Natural killer cell treated with Interleukin-12 subunit alpha and Interleukin-12 subunit beta and Interleukin-15 and Interleukin-18, amount 100 ng/mL, for 72 hours (primary cell): ENCODE data around the gene TMEM240. TPM values are rescaled to one million over a fixed set of nuclear protein-coding genes. Genes with fewer than 3 reads are reported as not detected.

Experiments
- ATAC-seq, 2 donors: fragments of 150-1000 bp; cut with Tn5 transposase in 1 of 2; sonication (Bioruptor Pico), chemical (Tn5 transposase) in 1 of 2; 2 replicates each; pipeline ENCODE4 v1.10.0; 2021
- DNase-seq: peaks from one replicate; pipeline ENCODE4 v3.0.0; 2022; ENCODE audit warnings: low spot score
- H3K27ac Mint-ChIP-seq, 2 donors: 1 replicate in 1 of 2; 2 replicates in 1 of 2; pipeline ENCODE4 v1.8.0; 2022; ENCODE audit warnings: mixed read lengths in 2 of 2, mild to moderate bottlenecking in 1 of 2, moderate library complexity in 1 of 2
- H3K27me3 Mint-ChIP-seq, 2 donors: 1 replicate in 1 of 2; 2 replicates in 1 of 2; pipeline ENCODE4 v1.8.0; 2022; ENCODE audit warnings: mixed read lengths in 2 of 2
- H3K36me3 Mint-ChIP-seq: one replicate; pipeline ENCODE4 v1.8.0; 2022; ENCODE audit warnings: mixed read lengths
- H3K4me1 Mint-ChIP-seq, 2 donors: 1 replicate in 1 of 2; 2 replicates in 1 of 2; pipeline ENCODE4 v1.8.0; 2022; ENCODE audit warnings: low read depth in 2 of 2, mixed read lengths in 2 of 2, mild to moderate bottlenecking in 1 of 2
- H3K4me3 Mint-ChIP-seq: one replicate; pipeline ENCODE4 v1.8.0; 2022; ENCODE audit warnings: mixed read lengths
- H3K9me3 Mint-ChIP-seq: 2 replicates; pipeline ENCODE4 v1.8.0; 2022; ENCODE audit warnings: mixed read lengths
- total RNA-seq, 2 donors: library from RNA; stranded (reverse); gene quantifications; one replicate each; pipeline ENCODE4 v1.2.3, GENCODE V29; 2022

Gene TMEM240
- total RNA-seq, result 1 to 10 TPM in 1 of 2 donors, not detected in 1; 1.6 TPM

- Mint-ChIP-seq H3K27me3 (no peaks in the 10 kb centered on the region), H3K4me3 (no peak within 1 kb of the TSS), H3K27ac (no peak within 1 kb of the TSS), H3K4me1 (no peaks in the 10 kb centered on the region), H3K9me3 (no peaks in the 10 kb centered on the region), H3K36me3 (no peaks in the 10 kb centered on the region)
- ATAC-seq (peak; percentile 46 to 52), DNase-seq (no peak)
Measured at GRCh38 chr1:1540090-1540817, at the start of gene TMEM240. TSS of gene TMEM240 (minus strand) at chr1:1540624. CDS start at chr1:1540346, 278 bp downstream.

GRCh38 chr1:1583347-1584010, 43.1 kb upstream of the TMEM240 start:
- Mint-ChIP-seq H3K4me1 (no peaks in the 10 kb centered on the region), H3K36me3 (no peaks in the 10 kb centered on the region), H3K27ac (no peak overlapping the region), H3K27me3 (peaks cover 5 to 11% of the 10 kb centered on the region in 2 donors), H3K9me3 (no peaks in the 10 kb centered on the region), H3K4me3 (no peak overlapping the region)
- peak; percentile 38 to 64 for ATAC-seq
- DNase-seq, result no peak

- DNase-seq, result no peak
- no peaks in the 10 kb centered on the region for H3K4me1 Mint-ChIP-seq
- no peak overlapping the region for H3K27ac Mint-ChIP-seq
- H3K4me3 Mint-ChIP-seq, result no peak overlapping the region
- peaks cover 5 to 11% of the 10 kb centered on the region in 2 donors for H3K27me3 Mint-ChIP-seq
- H3K36me3 Mint-ChIP-seq, result no peaks in the 10 kb centered on the region
- ATAC-seq, result no peak
- no peaks in the 10 kb centered on the region for H3K9me3 Mint-ChIP-seq
Measured at GRCh38 chr1:1582585-1583346, 42.3 kb upstream of the TMEM240 start.

GRCh38 chr1:1578371-1578940, 38.0 kb upstream of the TMEM240 start:
- Mint-ChIP-seq H3K4me1 (peaks cover 10 to 11% of the 10 kb centered on the region in 2 donors), H3K4me3 (no peak overlapping the region), H3K27ac (no peak overlapping the region), H3K9me3 (no peaks in the 10 kb centered on the region), H3K27me3 (peaks cover 5 to 11% of the 10 kb centered on the region in 2 donors), H3K36me3 (peaks cover 6% of the 10 kb centered on the region)
- DNase-seq (no peak), ATAC-seq (no peak)

GRCh38 chr1:1577367-1578011, 37.1 kb upstream of the TMEM240 start:
- Mint-ChIP-seq H3K4me1 (peaks cover 12 to 15% of the 10 kb centered on the region in 2 donors), H3K4me3 (no peak overlapping the region), H3K27ac (no peak overlapping the region), H3K36me3 (peaks cover 9% of the 10 kb centered on the region), H3K27me3 (peaks cover 5 to 9% of the 10 kb centered on the region in 2 donors), H3K9me3 (no peaks in the 10 kb centered on the region)
- DNase-seq, result no peak
- no peak for ATAC-seq

GRCh38 chr1:1574721-1575537, 34.5 kb upstream of the TMEM240 start, which contains the start of gene SSU72:
TSS of gene SSU72 (minus strand) at chr1:1574863. CDS start at chr1:1574557, 306 bp downstream.
- no peaks in the 10 kb centered on the region for H3K9me3 Mint-ChIP-seq
- peak; percentile 95 for ATAC-seq
- peak within 1 kb of the TSS; percentile 99 for H3K4me3 Mint-ChIP-seq
- no peaks in the 10 kb centered on the region for H3K27me3 Mint-ChIP-seq
- peaks cover 9% of the 10 kb centered on the region for H3K36me3 Mint-ChIP-seq
- peak; percentile 93 for DNase-seq
- H3K4me1 Mint-ChIP-seq, result peaks cover 23 to 27% of the 10 kb centered on the region in 2 donors
- H3K27ac Mint-ChIP-seq, result peak within 1 kb of the TSS; percentile 97

- H3K4me1 Mint-ChIP-seq, result peaks cover 25 to 31% of the 10 kb centered on the region in 2 donors
- peaks cover 9% of the 10 kb centered on the region for H3K36me3 Mint-ChIP-seq
- ATAC-seq (peak; percentile 85 to 92), DNase-seq (peak; percentile 79)
- H3K4me3 Mint-ChIP-seq, result peak overlapping the region; percentile 99
- peak overlapping the region; percentile 96 to 97 for H3K27ac Mint-ChIP-seq
- H3K9me3 Mint-ChIP-seq, result no peaks in the 10 kb centered on the region
- H3K27me3 Mint-ChIP-seq, result no peaks in the 10 kb centered on the region
Measured at GRCh38 chr1:1573843-1574720, 33.7 kb upstream of the TMEM240 start.

GRCh38 chr1:1569341-1569740, 28.9 kb upstream of the TMEM240 start:
- Mint-ChIP-seq H3K4me3 (no peak overlapping the region), H3K27me3 (no peaks in the 10 kb centered on the region), H3K4me1 (peaks cover 35 to 39% of the 10 kb centered on the region in 2 donors), H3K36me3 (peaks cover 15% of the 10 kb centered on the region), H3K9me3 (no peaks in the 10 kb centered on the region), H3K27ac (no peak overlapping the region)
- ATAC-seq (no peak), DNase-seq (no peak)

GRCh38 chr1:1567891-1568291, 27.5 kb upstream of the TMEM240 start:
- Mint-ChIP-seq H3K4me3 (no peak overlapping the region), H3K4me1 (peaks cover 30 to 33% of the 10 kb centered on the region in 2 donors), H3K27me3 (no peaks in the 10 kb centered on the region), H3K27ac (no peak overlapping the region), H3K9me3 (no peaks in the 10 kb centered on the region), H3K36me3 (peaks cover 6% of the 10 kb centered on the region)
- no peak for DNase-seq
- ATAC-seq, result no peak

- Mint-ChIP-seq H3K27ac (peak overlapping the region in 1 of 2 donors; percentile 73), H3K4me1 (peaks cover 30 to 33% of the 10 kb centered on the region in 2 donors), H3K36me3 (peaks cover 6% of the 10 kb centered on the region)
Measured at GRCh38 chr1:1567152-1567875, 26.9 kb upstream of the TMEM240 start.

GRCh38 chr1:1565340-1565739, 24.9 kb upstream of the TMEM240 start:
- H3K27me3 Mint-ChIP-seq, result no peaks in the 10 kb centered on the region
- ATAC-seq (no peak), DNase-seq (no peak)
- no peak overlapping the region for H3K4me3 Mint-ChIP-seq
- H3K27ac Mint-ChIP-seq, result no peak overlapping the region
- H3K9me3 Mint-ChIP-seq, result no peaks in the 10 kb centered on the region
- H3K4me1 Mint-ChIP-seq, result peaks cover 22 to 29% of the 10 kb centered on the region in 2 donors
- H3K36me3 Mint-ChIP-seq, result peaks cover 6% of the 10 kb centered on the region

More at GRCh38 chr1:1567152-1567875, 26.9 kb upstream of the TMEM240 start:
- H3K9me3 Mint-ChIP-seq, result no peaks in the 10 kb centered on the region
- no peaks in the 10 kb centered on the region for H3K27me3 Mint-ChIP-seq
- peak overlapping the region; percentile 34 for H3K4me3 Mint-ChIP-seq
- ATAC-seq, result no peak
- DNase-seq, result no peak
